Lower lobe of right lung (tissue), 2 donors: ENCODE data around the gene WNT8B. TPM values are rescaled to one million over a fixed set of nuclear protein-coding genes. Genes with fewer than 3 reads are reported as not detected.
A peak's percentile ranks its signal among the peaks of the same experiment; 100 is the strongest.

Experiments used
- ATAC-seq, 2 donors: fragments of 200-7000 bp; cut with Tn5 transposase; one replicate each; pipeline ENCODE4 v1.9.1; 2020 to 2022; ENCODE audit warnings: mild to moderate bottlenecking in 2 of 2, moderate library complexity in 2 of 2
- DNase-seq: peaks from one replicate; pipeline ENCODE4 v3.0.0-alpha.2; 2020
- H3K27ac ChIP-seq: fragments of 200-600 bp; one replicate; pipeline ENCODE4 v1.8.0; 2022
- H3K27me3 ChIP-seq: fragments of 200-600 bp; one replicate; pipeline ENCODE4 v1.8.0; 2022; ENCODE audit warnings: low read depth
- H3K36me3 ChIP-seq: fragments of 200-600 bp; one replicate; pipeline ENCODE4 v1.8.0; 2022; ENCODE audit warnings: mild to moderate bottlenecking
- H3K4me1 ChIP-seq: fragments of 200-600 bp; one replicate; pipeline ENCODE4 v1.8.0; 2022
- H3K4me3 ChIP-seq: fragments of 200-600 bp; one replicate; pipeline ENCODE4 v1.8.0; 2022; ENCODE audit warnings: mild to moderate bottlenecking
- H3K9me3 ChIP-seq: fragments of 200-600 bp; one replicate; pipeline ENCODE4 v1.8.0; 2022
- CTCF ChIP-seq: fragments of 200-600 bp; IDR thresholded peaks from one replicate; pipeline ENCODE4 v1.8.0; 2022; ENCODE audit warnings: antibody characterized with exemption, mild to moderate bottlenecking
- intact Hi-C: fragments of 100-400 bp; cut with DNase I; formaldehyde crosslinking; loops from one replicate; pipeline ENCODE4 v1.11.0; 2022
- total RNA-seq: library from RNA; stranded (reverse); fragmentation: NEBNext Ultra II Directional; extraction: Animal tissue kit (Norgen Biotek cat#: 25700); gene quantifications from one replicate; pipeline ENCODE4 v1.2.1, GENCODE V29; 2021
- donor health status: DM: no; HTN: yes; CAD: no; lungs with severe emphysema.

The WNT8B gene
- total RNA-seq, 1 donor from 2014 or later: 0.18 TPM

GRCh38 chr10:100436255-100436654 lies 26.6 kb upstream of the WNT8B start:
- Histone ChIP-seq H3K9me3 (no peaks in the 10 kb centered on the region), H3K27me3 (no peaks in the 10 kb centered on the region), H3K4me1 (no peaks in the 10 kb centered on the region), H3K4me3 (no peak overlapping the region), H3K36me3 (no peaks in the 10 kb centered on the region), H3K27ac (no peak overlapping the region)
- no peak for ATAC-seq
- DNase-seq: no peak
- intact Hi-C loops: no loop called here
- TF ChIP-seq CTCF: no peak

- Histone ChIP-seq H3K4me3 (no peak overlapping the region), H3K9me3 (no peaks in the 10 kb centered on the region), H3K27me3 (no peaks in the 10 kb centered on the region), H3K4me1 (no peaks in the 10 kb centered on the region), H3K36me3 (no peaks in the 10 kb centered on the region), H3K27ac (no peak overlapping the region)
- no peak for TF ChIP-seq CTCF
- no peak for ATAC-seq
- DNase-seq: no peak
- intact Hi-C loops: no loop called here
Measured at GRCh38 chr10:100438674-100439315, 24.0 kb upstream of the WNT8B start.

- Histone ChIP-seq H3K36me3 (no peaks in the 10 kb centered on the region), H3K27ac (no peak overlapping the region), H3K4me1 (no peaks in the 10 kb centered on the region), H3K9me3 (no peaks in the 10 kb centered on the region), H3K4me3 (no peak overlapping the region), H3K27me3 (no peaks in the 10 kb centered on the region)
- DNase-seq (no peak), ATAC-seq (peak; percentile 53 to 63)
- no peak for TF ChIP-seq CTCF
- intact Hi-C loops: no loop called here
Measured at GRCh38 chr10:100442548-100442947, 20.3 kb upstream of the WNT8B start.

GRCh38 chr10:100446130-100446761 lies 16.6 kb upstream of the WNT8B start:
- DNase-seq (no peak), ATAC-seq (no peak)
- Histone ChIP-seq H3K27ac (no peak overlapping the region), H3K9me3 (no peaks in the 10 kb centered on the region), H3K4me3 (no peak overlapping the region), H3K36me3 (no peaks in the 10 kb centered on the region), H3K4me1 (no peaks in the 10 kb centered on the region), H3K27me3 (no peaks in the 10 kb centered on the region)
- intact Hi-C loops: no loop called here
- no peak for TF ChIP-seq CTCF

GRCh38 chr10:100447663-100448062 lies 15.1 kb upstream of the WNT8B start:
- no peaks in the 10 kb centered on the region for H3K36me3 ChIP-seq
- H3K27me3 ChIP-seq: no peaks in the 10 kb centered on the region
- ATAC-seq: no peak
- TF ChIP-seq CTCF: no peak
- H3K4me3 ChIP-seq: no peak overlapping the region
- H3K27ac ChIP-seq: no peak overlapping the region
- H3K4me1 ChIP-seq: no peaks in the 10 kb centered on the region
- no peak for DNase-seq
- intact Hi-C loops: no loop called here
- H3K9me3 ChIP-seq: no peaks in the 10 kb centered on the region
